HG03342 (cell line): ENCODE measurements around the gene KRT9.
"Not testable (repeated sequence)": the region's sequence is repeated elsewhere in the genome, so short reads cannot be mapped to it uniquely, and the experiment has no call there.

Experiments used
- ATAC-seq: cut with Tn5 transposase; IDR thresholded peaks from one replicate; pipeline ENCODE4 v1.9.1; 2021; ENCODE audit warnings: mild to moderate bottlenecking, moderate library complexity; ENCODE audit not compliant: unreplicated experiment

The KRT9 gene

DNA sequence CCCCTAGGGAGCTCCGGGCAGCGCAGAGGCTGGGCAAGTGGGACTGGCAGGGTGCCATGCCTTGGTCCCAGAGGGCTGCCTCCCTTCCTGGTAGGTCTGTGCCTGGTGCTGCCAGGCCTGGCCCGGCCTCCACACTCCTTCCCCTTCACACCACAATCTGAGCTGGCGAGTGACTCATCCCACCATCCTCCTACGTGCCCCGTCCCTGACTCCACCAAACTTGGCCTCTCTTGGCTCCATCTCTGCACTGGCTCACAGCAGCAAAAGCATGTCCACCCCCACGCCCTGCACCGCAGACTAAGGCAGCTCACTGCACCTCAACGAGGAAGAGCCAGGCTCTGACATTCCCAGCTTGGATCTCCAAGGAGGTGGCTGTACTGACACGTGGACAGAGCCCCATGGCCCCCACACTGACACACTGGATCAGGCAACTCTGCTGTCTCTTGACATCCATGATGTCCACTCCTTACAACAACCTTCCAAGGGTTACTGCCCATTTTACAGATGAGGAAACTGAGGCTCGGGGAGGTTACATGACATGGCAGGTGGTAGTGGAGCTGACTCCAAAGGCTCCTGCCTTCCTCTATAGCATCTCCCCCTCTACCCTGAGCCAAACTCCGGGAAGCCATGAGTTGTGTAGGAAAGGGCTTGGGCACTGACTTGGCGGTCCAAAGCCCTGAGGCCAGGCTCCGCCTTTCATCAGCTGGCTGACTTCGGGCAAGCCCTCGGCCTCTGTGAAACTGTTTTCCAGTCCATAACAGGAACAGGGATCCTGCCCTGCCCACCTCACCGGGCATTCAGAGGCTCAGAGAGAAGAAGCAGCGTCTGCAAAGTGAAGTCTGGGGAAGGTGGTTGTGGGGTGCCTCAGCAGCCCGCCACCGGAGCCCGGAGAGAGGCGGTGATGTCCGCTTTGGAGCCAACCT, 23.7 kb downstream of the KRT9 start:
- ATAC-seq: no peak

GRCh38 chr17:41547378-41547841, 24.4 kb downstream of the KRT9 start:
- no peak for ATAC-seq

GRCh38 chr17:41546819-41547218, 25.0 kb downstream of the KRT9 start:
- no peak for ATAC-seq

DNA sequence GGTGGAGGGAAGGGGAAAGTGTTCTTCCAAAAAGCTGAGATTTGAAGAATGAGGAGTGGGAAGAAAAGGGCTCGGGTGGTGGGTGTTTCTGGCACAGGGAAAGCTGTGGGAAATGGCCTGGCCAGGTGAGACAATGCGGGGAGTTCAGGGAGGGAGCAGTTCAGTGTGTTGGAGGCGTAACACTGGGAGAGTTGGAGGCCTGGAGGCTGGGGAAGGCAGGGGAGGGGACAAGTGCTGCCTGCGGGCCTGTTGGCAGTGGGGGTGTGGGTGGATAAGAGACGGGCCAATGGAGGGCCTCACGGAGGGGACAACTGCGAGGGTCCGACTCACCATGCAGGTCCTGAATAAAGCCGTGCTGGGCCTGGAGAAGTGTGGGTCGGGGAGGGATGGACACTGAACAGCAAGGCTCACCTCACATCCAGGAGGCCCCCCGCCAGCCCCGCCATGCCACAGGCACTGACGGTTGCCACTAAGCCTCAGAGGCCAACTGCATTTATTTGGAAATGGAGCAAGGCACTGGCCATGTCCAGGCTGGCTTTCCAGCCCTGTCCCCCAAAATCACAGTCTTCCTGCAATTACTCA, 25.9 kb downstream of the KRT9 start:
- ATAC-seq: no peak

GRCh38 chr17:41544935-41545334, 26.9 kb downstream of the KRT9 start:
- ATAC-seq: no peak

DNA sequence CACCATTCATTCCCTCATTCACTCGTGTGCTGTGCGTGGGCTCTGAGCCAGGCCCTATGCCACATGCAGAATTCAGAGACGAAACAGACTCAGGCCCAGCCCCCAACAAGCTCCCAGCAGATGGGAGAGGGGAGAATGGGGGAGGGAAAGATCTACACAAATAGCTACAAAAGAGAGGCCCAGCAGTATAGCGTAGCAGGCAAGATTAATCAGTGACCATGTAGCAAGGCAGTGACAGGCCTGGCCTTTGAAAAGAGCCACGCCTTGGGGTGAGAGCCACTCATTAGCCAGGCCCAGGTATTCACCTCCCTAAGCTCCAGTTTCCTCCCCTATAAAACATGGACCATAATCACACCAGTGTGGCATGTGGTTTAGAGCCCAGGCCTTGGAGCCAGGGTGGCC, 27.4 kb downstream of the KRT9 start:
- no peak for ATAC-seq

- not testable (repeated sequence) for ATAC-seq
Measured at GRCh38 chr17:41542786-41543185, 29.1 kb downstream of the KRT9 start.

- ATAC-seq: no peak
Measured at GRCh38 chr17:41542357-41542756, 29.5 kb downstream of the KRT9 start.

GRCh38 chr17:41540921-41541625, 30.8 kb downstream of the KRT9 start:
- ATAC-seq: no peak

GRCh38 chr17:41539979-41540701, 31.7 kb downstream of the KRT9 start:
- no peak for ATAC-seq

GRCh38 chr17:41539071-41539492, 32.8 kb downstream of the KRT9 start:
- ATAC-seq: no peak

- no peak for ATAC-seq
Measured at GRCh38 chr17:41538565-41538991, 33.3 kb downstream of the KRT9 start.

GRCh38 chr17:41537990-41538389, 33.9 kb downstream of the KRT9 start:
- ATAC-seq: no peak

DNA sequence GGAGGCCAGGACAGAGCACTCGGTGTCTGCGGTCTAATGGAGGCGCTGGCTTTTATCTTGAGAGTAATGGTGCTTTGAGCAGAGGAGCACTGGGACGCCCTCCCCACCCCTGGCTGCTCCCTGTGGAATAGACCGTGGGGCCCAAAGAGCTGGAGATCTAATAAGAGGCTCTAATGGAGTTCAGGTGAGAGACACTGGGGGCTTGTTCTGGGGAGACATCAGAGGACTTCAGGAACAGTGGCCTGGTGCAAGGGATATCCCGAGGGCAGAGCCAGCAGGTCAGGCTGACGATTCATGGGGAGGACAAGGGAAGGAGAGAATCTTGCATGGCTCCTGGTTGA, 34.3 kb downstream of the KRT9 start:
- no peak for ATAC-seq

GRCh38 chr17:41536741-41537613, 34.9 kb downstream of the KRT9 start:
- ATAC-seq: no peak

GRCh38 chr17:41535764-41536481, 35.9 kb downstream of the KRT9 start:
- ATAC-seq: no peak

- ATAC-seq: no peak
Measured at GRCh38 chr17:41534899-41535546, 36.8 kb downstream of the KRT9 start.

DNA sequence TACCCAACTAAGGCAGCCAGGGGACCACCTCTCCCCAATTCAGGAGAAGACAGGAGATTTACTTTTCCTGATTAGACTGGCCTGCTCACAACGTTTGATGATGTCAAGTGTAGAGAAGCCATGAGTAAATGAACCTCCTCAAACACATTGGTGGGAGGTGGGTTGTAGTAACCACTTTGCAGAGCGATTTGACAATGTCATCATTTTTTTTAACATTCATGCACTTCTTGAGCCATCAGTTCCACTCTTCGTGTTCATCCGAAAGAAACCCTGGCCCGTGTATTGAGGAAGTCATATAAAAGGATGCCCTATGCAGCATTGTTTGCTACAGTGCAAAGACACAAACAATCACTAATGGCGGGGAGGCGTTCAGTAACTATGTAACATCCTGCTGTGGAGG, 38.2 kb downstream of the KRT9 start:
- no peak for ATAC-seq
